H1 (cell line): ENCODE results near the gene TMEM220.

Source experiments
- CTCF ChIP-seq, 3 experiments: IDR thresholded peaks; 1 replicate in 2 of 3; 2 replicates in 1 of 3; pipeline versions ENCODE4 v1.5.1 to v1.6.1; 2011; ENCODE audit warnings: low read length in 3 of 3, mild to moderate bottlenecking in 3 of 3, inconsistent platforms in 2 of 3, low read depth in 1 of 3, moderate library complexity in 1 of 3; ENCODE audit not compliant: insufficient read depth in 1 of 3; ENCODE audit errors: control extremely low read depth in 1 of 3
- PHF8 ChIP-seq: fragments of 200-600 bp; sonication (generic); conservative IDR thresholded peaks from 2 replicates; pipeline ENCODE4 v1.7.1; 2012; ENCODE audit warnings: low read depth, mild to moderate bottlenecking, inconsistent platforms, low read length, moderate library complexity
- RFX5 ChIP-seq: IDR thresholded peaks from 2 replicates; pipeline ENCODE4 v1.6.1; 2011; ENCODE audit warnings: low read depth, low read length, improper control_type of control experiment, borderline replicate concordance
- SRF ChIP-seq: IDR thresholded peaks from 2 replicates; pipeline ENCODE4 v1.6.1; 2011; ENCODE audit warnings: mild to moderate bottlenecking, low read depth, low read length, moderate library complexity
- ZNF274 ChIP-seq: IDR thresholded peaks from 2 replicates; pipeline ENCODE4 v1.7.0; 2012; ENCODE audit warnings: low read length, borderline replicate concordance; ENCODE audit errors: extremely low read depth

GRCh38 chr17:10748531-10749181 lies 18.8 kb upstream of the TMEM220 start:
- TF ChIP-seq CTCF (IDR thresholded peaks at IDR 0.05; ENCODE audit: control extremely low read depth in 1 of 3, insufficient read depth in 1 of 3, low read depth in 1 of 3, low read length in 3 of 3) (no peak), SRF (no peak), RFX5 (no peak), ZNF274 (no peak), PHF8 (no peak)
